HG03103 (cell line): ENCODE measurements around the gene OR4N5.
"Not testable (repeated sequence)": the region's sequence is repeated elsewhere in the genome, so short reads cannot be mapped to it uniquely, and the experiment has no call there.

Experiments
- ATAC-seq: cut with Tn5 transposase; IDR thresholded peaks from one replicate; pipeline ENCODE4 v1.9.1; 2021; ENCODE audit warnings: low read depth; ENCODE audit not compliant: unreplicated experiment

OR4N5 gene

GRCh38 chr14:20138520-20138919 is at the start of gene OR4N5:
OR4N5 (plus strand) TSS chr14:20138820; CDS start chr14:20143736, 4,916 bp downstream.
- ATAC-seq: no peak

- no peak for ATAC-seq
Observed at GRCh38 chr14:20092050-20092449, 46.6 kb upstream of the OR4N5 start.

GRCh38 chr14:20093442-20093841 is 45.2 kb upstream of the OR4N5 start:
- no peak for ATAC-seq

DNA sequence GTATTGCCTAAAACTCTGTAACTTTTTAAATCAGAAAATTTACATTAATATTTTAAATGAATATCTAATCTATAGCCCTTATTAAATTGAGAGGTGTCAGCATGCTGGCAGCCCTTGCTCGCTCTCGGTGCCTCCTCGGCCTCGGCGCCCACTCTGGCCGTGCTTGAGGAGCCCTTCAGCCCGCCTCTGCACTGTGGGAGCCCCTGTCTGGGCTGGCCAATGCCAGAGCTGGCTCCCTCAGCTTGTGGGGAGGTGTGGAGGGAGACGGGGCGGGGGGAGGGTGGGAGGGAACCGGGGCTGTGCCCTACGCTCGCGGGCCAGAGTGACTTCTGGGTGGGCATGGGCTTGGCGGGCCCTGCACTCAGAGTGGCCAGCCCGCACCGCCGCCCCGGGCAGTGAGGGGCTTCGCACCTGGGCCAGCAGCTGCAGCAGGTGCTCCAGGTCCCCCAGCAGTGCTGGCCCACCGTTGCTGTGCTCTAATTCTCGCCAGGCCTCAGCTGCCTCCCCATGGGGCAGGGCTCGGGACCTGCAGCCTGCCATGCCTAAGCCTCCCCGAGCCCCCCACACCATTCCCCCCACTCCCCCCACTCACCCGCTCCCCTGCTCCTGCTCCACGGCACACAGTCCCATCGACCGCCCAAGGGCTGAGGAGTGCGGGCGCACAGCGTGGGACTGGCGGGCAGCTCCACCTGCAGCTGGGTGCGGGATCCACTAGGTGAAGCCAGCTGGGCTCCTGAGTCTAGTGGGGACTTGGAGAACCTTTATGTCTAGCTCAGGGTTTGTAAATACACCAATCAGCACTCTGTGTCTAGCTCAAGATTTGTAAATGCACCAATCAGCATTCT is 39.5 kb upstream of the OR4N5 start:
- not testable (repeated sequence) for ATAC-seq

GRCh38 chr14:20110438-20110837 is 28.2 kb upstream of the OR4N5 start, which contains the start of gene OR4K17:
OR4K17 (plus strand) TSS chr14:20110739; CDS start chr14:20117500, 6,761 bp downstream.
- no peak for ATAC-seq

DNA sequence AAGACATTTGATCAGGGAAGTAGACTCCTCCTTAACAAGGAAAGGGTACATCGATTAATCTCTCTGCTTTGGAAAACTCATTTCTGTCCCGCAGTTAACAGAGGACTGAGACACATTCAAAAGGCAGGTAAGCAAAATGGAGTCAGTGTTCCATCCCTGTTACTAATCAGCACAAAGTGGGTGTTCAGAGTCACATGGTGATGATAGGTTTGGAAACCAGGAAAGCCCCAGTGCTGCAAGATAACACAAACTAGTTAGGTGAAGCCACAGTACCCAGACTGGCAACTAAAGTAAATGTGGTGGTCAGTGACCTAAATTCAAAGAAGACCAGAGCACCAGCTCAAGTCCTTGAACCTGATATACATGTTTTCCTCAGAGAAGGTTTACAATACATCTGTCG is 26.3 kb upstream of the OR4N5 start:
- no peak for ATAC-seq

DNA sequence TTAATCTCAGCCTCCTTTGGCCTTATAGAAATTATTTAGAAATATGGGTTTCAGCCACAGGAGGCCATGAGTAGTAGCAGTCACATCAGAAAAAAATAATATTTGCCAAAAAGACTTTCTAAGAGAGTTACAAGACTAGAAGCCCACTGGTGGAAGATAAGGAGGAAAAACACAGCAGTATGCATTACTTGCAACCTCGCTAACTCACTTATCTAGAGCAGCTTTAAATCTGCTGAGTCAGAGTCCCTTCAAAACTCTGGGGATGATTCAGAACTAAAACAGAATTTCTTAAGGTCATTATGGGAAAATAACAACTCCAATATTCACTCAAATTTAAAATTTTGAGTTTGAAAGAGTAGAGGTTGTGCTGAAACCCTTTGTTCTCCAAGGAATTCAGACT is 21.9 kb upstream of the OR4N5 start:
- no peak for ATAC-seq

GRCh38 chr14:20118795-20119194 is 19.8 kb upstream of the OR4N5 start:
- no peak for ATAC-seq

- ATAC-seq: no peak
Observed at GRCh38 chr14:20143911-20144310, 5.3 kb downstream of the OR4N5 start.

DNA sequence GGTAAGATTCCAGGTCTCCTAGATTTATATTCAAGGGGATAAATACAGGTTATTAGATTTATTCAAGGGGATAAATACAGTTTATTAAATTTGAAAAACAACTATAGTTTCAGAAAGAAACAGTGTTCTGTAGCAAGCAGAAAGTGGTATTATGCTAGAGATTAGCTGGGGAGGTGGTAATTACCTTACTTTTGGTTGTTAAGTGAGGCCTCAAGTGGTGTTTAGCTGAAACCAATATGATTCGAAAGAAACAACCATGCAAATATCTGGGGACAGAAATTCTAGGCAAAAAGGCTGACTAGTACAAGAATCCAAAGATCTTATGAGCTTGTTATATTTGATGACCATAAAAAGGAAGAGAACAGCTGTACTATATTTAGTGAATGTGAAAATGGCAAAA is 6.2 kb downstream of the OR4N5 start:
- no peak for ATAC-seq

DNA sequence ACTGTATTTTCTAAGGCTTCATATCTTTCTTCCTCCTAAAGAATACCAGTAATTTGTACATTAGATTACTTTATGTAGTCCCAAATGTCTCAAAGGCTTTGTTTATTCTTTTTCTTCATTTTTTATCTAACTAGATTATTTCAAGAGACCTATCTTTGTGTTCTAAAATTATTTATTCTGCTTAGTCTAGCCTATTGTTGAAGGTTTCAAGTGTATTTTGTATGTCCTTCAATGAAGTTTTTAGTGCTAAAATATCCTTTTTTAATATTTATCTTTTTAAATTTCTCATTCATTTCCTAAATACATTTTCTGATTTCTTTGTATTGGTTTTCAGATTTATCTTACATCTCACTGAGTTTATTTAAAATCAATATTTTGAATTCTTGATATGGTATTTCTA is 25.8 kb downstream of the OR4N5 start:
- ATAC-seq: no peak

GRCh38 chr14:20167091-20167490 is 28.5 kb downstream of the OR4N5 start:
- no peak for ATAC-seq

- ATAC-seq: not testable (repeated sequence)
Observed at GRCh38 chr14:20169852-20170251, 31.2 kb downstream of the OR4N5 start.

GRCh38 chr14:20174205-20174604 is 35.6 kb downstream of the OR4N5 start:
- not testable (repeated sequence) for ATAC-seq

GRCh38 chr14:20176330-20176729 is 37.7 kb downstream of the OR4N5 start:
- ATAC-seq: no peak

DNA sequence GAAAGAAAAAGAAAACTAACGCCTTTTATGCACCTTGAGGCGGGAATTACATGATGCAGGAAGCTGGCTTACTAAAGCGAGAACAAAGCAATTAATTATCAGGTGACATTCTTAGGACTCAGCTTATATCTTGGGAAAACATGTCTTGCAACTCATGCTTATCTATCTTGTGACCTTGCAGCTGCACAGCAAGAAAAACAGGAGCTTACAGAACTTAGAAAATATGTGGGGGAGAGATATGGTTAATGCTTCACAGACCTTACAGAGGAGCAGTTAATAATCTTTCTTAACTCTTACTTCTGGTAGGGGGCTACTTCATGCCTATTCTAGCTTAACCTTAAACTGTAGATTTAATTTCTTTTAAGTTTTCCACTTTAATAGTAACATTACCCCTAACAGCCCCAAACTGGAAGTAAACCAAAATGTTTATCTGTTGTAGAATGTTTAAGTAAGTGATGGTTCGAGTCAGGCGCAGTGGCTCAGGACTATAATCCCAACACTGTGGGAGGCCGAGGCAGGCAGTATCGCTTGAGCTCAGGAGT is 38.9 kb downstream of the OR4N5 start:
- no peak for ATAC-seq

- no peak for ATAC-seq
Observed at GRCh38 chr14:20179218-20179617, 40.6 kb downstream of the OR4N5 start.

DNA sequence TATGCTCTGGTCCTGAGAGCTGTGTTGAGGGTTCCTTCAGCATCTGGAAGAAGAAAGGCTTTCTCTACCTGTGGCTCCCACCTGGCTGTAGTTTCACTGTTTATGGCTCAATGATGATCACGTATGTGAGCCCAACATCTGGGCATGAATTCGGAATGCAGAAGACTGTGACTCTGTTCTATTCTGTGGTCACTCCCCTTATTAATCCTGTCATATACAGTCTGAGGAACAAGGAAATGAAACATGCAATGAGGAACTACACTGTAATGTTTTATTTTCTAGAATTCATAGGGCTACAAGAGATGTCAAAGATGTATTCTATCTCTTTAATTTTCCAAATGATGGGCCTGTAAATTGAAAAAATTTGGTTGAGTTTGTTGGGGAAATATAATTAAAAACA is 41.3 kb downstream of the OR4N5 start:
- ATAC-seq: no peak

DNA sequence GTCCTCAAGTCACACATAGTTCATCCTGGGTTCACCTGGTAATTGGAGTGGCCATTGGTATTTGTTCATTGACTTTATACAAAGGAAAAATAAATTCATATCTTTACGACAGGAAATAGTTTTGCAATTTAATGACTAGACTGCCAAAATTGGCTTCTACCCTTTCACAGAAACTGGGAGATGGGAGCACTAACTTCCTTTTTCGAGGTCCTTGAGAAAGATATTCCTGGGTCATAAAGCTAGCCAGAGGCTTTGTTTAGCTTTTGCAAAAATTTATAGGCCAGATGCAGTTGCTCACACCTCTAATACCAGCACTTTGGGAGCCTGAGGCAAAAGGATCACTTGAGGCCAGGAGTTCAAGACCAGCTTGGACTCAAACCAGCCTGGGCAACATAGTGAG is 41.9 kb downstream of the OR4N5 start:
- ATAC-seq: no peak

- no peak for ATAC-seq
Observed at GRCh38 chr14:20184181-20184580, 45.6 kb downstream of the OR4N5 start.

GRCh38 chr14:20190596-20190995 is 52.0 kb downstream of the OR4N5 start, which contains the start of gene OR11G2:
OR11G2 (plus strand) TSS chr14:20190896; CDS start chr14:20197438, 6,542 bp downstream.
- ATAC-seq: no peak

DNA sequence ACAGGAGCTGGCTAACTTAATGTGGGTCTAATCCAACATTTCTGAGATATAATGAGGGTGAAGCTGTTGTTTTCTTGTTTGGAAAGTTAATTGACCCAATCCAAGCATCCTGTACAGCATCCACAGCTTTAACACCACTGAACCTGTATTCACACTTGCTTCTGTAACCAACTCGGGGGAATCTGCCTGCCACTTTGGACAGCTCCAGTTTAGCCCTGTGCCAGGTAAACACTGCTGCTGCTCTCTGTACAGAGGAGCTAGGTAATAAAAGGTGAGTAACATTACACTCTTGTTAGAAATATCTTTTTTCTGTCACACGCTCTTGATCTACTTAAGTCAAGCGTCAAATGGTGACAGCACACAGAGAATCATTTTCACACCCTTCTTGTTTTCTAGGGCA is 52.8 kb downstream of the OR4N5 start:
- no peak for ATAC-seq
